Measurements from ENCODE around the gene INTS1.
A peak's percentile ranks its signal among the peaks of the same experiment; 100 is the strongest.

Gene INTS1

GRCh38 chr7:1473864-1474512 is 30.2 kb downstream of the INTS1 start:
- Histone ChIP-seq H3K36me3 (peaks cover 63% of the 10 kb centered on the region), H3K9me3 (no peaks in the 10 kb centered on the region), H3K4me3 (ENCODE audit: low read depth, low read length) (no peak overlapping the region), H3K4me1 (peaks cover 10% of the 10 kb centered on the region), H3K27me3 (no peaks in the 10 kb centered on the region)
- peak; percentile 81 for TF ChIP-seq CTCF (IDR thresholded peaks at IDR 0.05; ENCODE audit: low read depth, low read length)
- DNase-seq, result peak; percentile 90

GRCh38 chr7:1470901-1471300 is 33.3 kb downstream of the INTS1 start:
- Histone ChIP-seq H3K4me1 (peaks cover 10% of the 10 kb centered on the region), H3K36me3 (peaks cover 39% of the 10 kb centered on the region), H3K4me3 (ENCODE audit: low read depth, low read length) (no peak overlapping the region), H3K9me3 (no peaks in the 10 kb centered on the region), H3K27me3 (no peaks in the 10 kb centered on the region)
- no peak for DNase-seq
- no peak for TF ChIP-seq CTCF (IDR thresholded peaks at IDR 0.05; ENCODE audit: low read depth, low read length)

- no peak for DNase-seq
- H3K4me3 ChIP-seq (ENCODE audit: low read depth, low read length), result no peak overlapping the region
- H3K36me3 ChIP-seq, result peaks cover 37% of the 10 kb centered on the region
- H3K4me1 ChIP-seq, result peaks cover 10% of the 10 kb centered on the region
- no peaks in the 10 kb centered on the region for H3K9me3 ChIP-seq
- no peak for TF ChIP-seq CTCF (IDR thresholded peaks at IDR 0.05; ENCODE audit: low read depth, low read length)
- peaks cover 6% of the 10 kb centered on the region for H3K27me3 ChIP-seq
Measured at GRCh38 chr7:1468643-1469298, 35.4 kb downstream of the INTS1 start.

- no peak for DNase-seq
- Histone ChIP-seq H3K4me1 (peaks cover 10% of the 10 kb centered on the region), H3K27me3 (peaks cover 12% of the 10 kb centered on the region), H3K9me3 (no peaks in the 10 kb centered on the region), H3K4me3 (ENCODE audit: low read depth, low read length) (no peak overlapping the region), H3K36me3 (peaks cover 31% of the 10 kb centered on the region)
- TF ChIP-seq CTCF (IDR thresholded peaks at IDR 0.05; ENCODE audit: low read depth, low read length), result no peak
Measured at GRCh38 chr7:1468203-1468602, 36.0 kb downstream of the INTS1 start.

GRCh38 chr7:1466524-1467271 is 37.5 kb downstream of the INTS1 start:
- Histone ChIP-seq H3K9me3 (no peaks in the 10 kb centered on the region), H3K36me3 (peaks cover 21% of the 10 kb centered on the region), H3K4me3 (ENCODE audit: low read depth, low read length) (no peak overlapping the region), H3K27me3 (peaks cover 13% of the 10 kb centered on the region), H3K4me1 (peaks cover 10% of the 10 kb centered on the region)
- peak; percentile 76 for DNase-seq
- TF ChIP-seq CTCF (IDR thresholded peaks at IDR 0.05; ENCODE audit: low read depth, low read length), result no peak
